ENCODE results near the gene PPP4R4. TPM values are rescaled to one million over a fixed set of nuclear protein-coding genes. Genes with fewer than 3 reads are reported as not detected.

The PPP4R4 gene
- total RNA-seq, 1 donor from 2014 or later = 5.9 TPM

DNA sequence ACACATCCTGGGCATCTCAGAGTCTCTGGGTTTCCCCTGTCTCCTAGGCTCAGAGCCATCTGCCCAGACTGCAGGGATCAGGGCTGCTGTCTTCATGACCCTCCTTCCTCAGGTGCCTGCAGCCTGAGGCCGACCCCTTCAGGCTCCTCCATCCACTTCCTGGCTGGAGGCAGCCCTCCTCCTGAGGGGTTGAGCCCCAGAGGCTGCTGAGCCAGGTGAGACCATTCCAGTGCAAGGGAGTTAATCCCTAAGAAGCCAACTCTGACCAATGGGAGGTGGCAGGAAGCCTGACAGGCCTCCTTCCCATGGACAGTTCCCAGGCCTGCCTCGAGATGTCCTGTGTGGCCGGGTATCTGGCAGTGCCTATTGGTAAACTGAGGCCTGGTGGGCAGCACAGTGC lies 8.4 kb upstream of the PPP4R4 start:
- no peak for DNase-seq

DNA sequence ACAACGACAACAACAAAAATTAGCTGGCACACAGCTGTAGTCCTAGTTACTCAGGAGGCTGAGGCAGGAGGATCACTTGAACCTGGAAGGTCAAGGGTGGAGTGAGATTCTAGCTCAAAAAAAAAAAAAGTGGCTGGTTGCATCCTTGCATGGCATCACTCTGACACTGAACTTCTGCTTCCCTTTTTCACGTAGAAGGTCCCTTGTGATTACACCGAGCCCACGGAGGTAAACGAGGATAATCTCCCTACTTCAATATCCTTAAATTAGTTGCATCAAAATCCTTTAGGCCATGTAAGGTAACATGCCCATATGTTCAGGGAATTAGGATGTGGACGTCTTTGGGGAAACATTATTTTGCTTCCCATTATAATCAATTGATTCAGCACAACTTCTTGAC lies 4.0 kb upstream of the PPP4R4 start:
- no peak for DNase-seq
- TF ChIP-seq, protein P1, sequence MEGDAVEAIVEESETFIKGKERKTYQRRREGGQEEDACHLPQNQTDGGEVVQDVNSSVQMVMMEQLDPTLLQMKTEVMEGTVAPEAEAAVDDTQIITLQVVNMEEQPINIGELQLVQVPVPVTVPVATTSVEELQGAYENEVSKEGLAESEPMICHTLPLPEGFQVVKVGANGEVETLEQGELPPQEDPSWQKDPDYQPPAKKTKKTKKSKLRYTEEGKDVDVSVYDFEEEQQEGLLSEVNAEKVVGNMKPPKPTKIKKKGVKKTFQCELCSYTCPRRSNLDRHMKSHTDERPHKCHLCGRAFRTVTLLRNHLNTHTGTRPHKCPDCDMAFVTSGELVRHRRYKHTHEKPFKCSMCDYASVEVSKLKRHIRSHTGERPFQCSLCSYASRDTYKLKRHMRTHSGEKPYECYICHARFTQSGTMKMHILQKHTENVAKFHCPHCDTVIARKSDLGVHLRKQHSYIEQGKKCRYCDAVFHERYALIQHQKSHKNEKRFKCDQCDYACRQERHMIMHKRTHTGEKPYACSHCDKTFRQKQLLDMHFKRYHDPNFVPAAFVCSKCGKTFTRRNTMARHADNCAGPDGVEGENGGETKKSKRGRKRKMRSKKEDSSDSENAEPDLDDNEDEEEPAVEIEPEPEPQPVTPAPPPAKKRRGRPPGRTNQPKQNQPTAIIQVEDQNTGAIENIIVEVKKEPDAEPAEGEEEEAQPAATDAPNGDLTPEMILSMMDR (IDR thresholded peaks at IDR 0.05) = no peak
- intact Hi-C loops (cut with DNase I) = no loop called here
- H3K27me3 ChIP-seq (ENCODE audit: low read depth) = peaks cover 7% of the 10 kb centered on the region
- H3K27ac ChIP-seq = no peak overlapping the region
- H3K4me3 ChIP-seq = no peak overlapping the region
- H3K4me1 ChIP-seq = peaks cover 9% of the 10 kb centered on the region
- H3K9me3 ChIP-seq = no peaks in the 10 kb centered on the region
- no peak for ATAC-seq
- H3K36me3 ChIP-seq = no peaks in the 10 kb centered on the region

More for the DNA sequence above, 8.4 kb upstream of the PPP4R4 start:
- intact Hi-C loops (cut with DNase I) = no loop called here
- H3K4me1 ChIP-seq = peaks cover 14% of the 10 kb centered on the region
- no peaks in the 10 kb centered on the region for H3K27me3 ChIP-seq (ENCODE audit: low read depth)
- no peak overlapping the region for H3K4me3 ChIP-seq
- no peaks in the 10 kb centered on the region for H3K9me3 ChIP-seq
- ATAC-seq = peak in 1 of 2 donors; percentile 8
- TF ChIP-seq, protein P1 (IDR thresholded peaks at IDR 0.05) = no peak
- H3K27ac ChIP-seq = no peak overlapping the region
- no peaks in the 10 kb centered on the region for H3K36me3 ChIP-seq

DNA sequence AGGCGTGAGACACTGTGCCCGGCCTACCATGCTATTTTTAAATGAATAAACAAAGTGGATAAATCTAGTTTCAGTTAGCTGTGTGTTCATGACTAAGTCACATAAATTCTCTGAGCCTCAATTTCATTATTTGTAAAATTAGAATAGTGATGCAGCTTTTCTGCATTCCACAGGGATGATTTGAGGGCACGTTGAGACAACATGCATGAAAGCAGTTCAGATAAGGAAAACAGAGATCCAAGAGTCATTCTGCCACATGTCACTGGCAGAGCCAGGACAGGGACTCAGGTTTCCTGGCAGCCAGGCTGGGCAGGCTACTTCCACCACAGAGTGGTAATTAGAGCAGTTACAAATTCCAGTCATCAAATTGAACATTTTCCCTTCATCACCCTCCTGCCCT lies 2.9 kb upstream of the PPP4R4 start:
- H3K9me3 ChIP-seq = no peaks in the 10 kb centered on the region
- ATAC-seq (no peak), DNase-seq (no peak)
- H3K27ac ChIP-seq = no peak overlapping the region
- peaks cover 18% of the 10 kb centered on the region for H3K27me3 ChIP-seq (ENCODE audit: low read depth)
- intact Hi-C loops (cut with DNase I) = no loop called here
- H3K4me1 ChIP-seq = peaks cover 19% of the 10 kb centered on the region
- TF ChIP-seq, protein P1 (IDR thresholded peaks at IDR 0.05) = no peak
- no peak overlapping the region for H3K4me3 ChIP-seq
- H3K36me3 ChIP-seq = no peaks in the 10 kb centered on the region

GRCh38 chr14:94172545-94172944 lies 1.6 kb upstream of the PPP4R4 start:
- ATAC-seq (no peak), DNase-seq (no peak)
- no peak overlapping the region for H3K27ac ChIP-seq
- intact Hi-C loops (cut with DNase I) = no loop called here
- H3K4me3 ChIP-seq = no peak overlapping the region
- TF ChIP-seq, protein P1 (IDR thresholded peaks at IDR 0.05) = no peak
- no peaks in the 10 kb centered on the region for H3K9me3 ChIP-seq
- no peaks in the 10 kb centered on the region for H3K36me3 ChIP-seq
- peaks cover 27% of the 10 kb centered on the region for H3K27me3 ChIP-seq (ENCODE audit: low read depth)
- H3K4me1 ChIP-seq = peaks cover 19% of the 10 kb centered on the region

- DNase-seq (peak; percentile 61), ATAC-seq (peak; percentile 4 to 47)
- peaks cover 19% of the 10 kb centered on the region for H3K4me1 ChIP-seq
- H3K27me3 ChIP-seq (ENCODE audit: low read depth) = peaks cover 33% of the 10 kb centered on the region
- peak overlapping the region; percentile 63 for H3K27ac ChIP-seq
- no peaks in the 10 kb centered on the region for H3K9me3 ChIP-seq
- intact Hi-C loops (cut with DNase I) = no loop called here
- TF ChIP-seq, protein P1 (IDR thresholded peaks at IDR 0.05) = no peak
- no peaks in the 10 kb centered on the region for H3K36me3 ChIP-seq
- H3K4me3 ChIP-seq = peak overlapping the region; percentile 75
Observed at GRCh38 chr14:94173471-94173884, 644 bp upstream of the PPP4R4 start.

- TF ChIP-seq, protein P1 (IDR thresholded peaks at IDR 0.05) = no peak
- peak overlapping the region; percentile 75 for H3K4me3 ChIP-seq
Observed at GRCh38 chr14:94174604-94175010, 485 bp downstream of the PPP4R4 start.

More at GRCh38 chr14:94174604-94175010, 485 bp downstream of the PPP4R4 start:
- peaks cover 19% of the 10 kb centered on the region for H3K4me1 ChIP-seq
- ATAC-seq (no peak), DNase-seq (no peak)
- H3K27ac ChIP-seq = no peak overlapping the region
- H3K9me3 ChIP-seq = no peaks in the 10 kb centered on the region
- no peaks in the 10 kb centered on the region for H3K36me3 ChIP-seq
- intact Hi-C loops (cut with DNase I) = no loop called here
- peaks cover 41% of the 10 kb centered on the region for H3K27me3 ChIP-seq (ENCODE audit: low read depth)

All from lower lobe of right lung (tissue), 2 donors.